ENCODE measurements around the gene TSHB. TPM values are rescaled to one million over a fixed set of nuclear protein-coding genes. Genes with fewer than 3 reads are reported as not detected.
A peak's percentile ranks its signal among the peaks of the same experiment; 100 is the strongest.

Gene TSHB
- total and polyA plus RNA-seq, 4 donors: not detected

DNA sequence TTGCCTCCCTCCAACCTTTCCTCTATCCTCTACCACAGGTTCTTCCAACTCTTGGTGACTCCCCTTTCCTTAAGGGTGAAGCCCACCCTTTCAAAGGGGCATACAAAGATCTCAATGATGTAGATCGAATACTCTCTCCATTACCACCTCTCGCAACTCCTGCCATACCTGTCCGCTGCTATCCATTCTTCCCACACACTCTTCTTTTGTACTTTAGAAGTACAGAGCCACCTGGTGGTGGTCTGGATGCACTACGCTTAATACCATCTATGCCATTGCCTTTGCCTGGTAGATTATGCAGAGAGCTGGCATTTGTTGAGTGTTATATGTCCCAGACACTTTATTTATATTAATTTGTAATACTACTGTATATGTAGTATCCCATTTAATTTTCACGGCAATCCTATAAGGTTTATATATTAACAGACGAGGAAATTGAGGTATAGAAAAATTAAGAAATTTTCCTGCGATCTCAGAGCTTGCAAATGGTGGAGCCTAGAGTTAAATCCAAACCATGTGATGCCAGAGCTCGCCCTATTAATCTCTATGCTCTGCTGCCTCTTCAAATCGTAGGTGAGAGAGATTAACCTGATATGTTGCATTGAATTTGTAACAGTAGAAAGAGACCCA lies 22.9 kb downstream of the TSHB start:
- peaks cover 0 to 5% (median 3%) of the 10 kb centered on the region in 5 donors for H3K4me1 ChIP-seq (ENCODE audit: control insufficient read depth in 5 of 5, insufficient read depth in 5 of 5, low read length in 5 of 5)
- no peak overlapping the region for H3K9ac ChIP-seq (ENCODE audit: insufficient read depth in 1 of 2, low read length in 2 of 2)
- H3K27me3 ChIP-seq (ENCODE audit: control insufficient read depth in 3 of 3, insufficient read depth in 3 of 3, low read length in 2 of 3): no peaks in the 10 kb centered on the region
- no peaks in the 10 kb centered on the region for H3K36me3 ChIP-seq (ENCODE audit: control insufficient read depth in 4 of 4, insufficient read depth in 4 of 4, low read length in 4 of 4)
- WGBS, 2 donors: 53 to 62% methylated on average over 9 of the region's 9 CpGs
- DNase-seq: peak; percentile 34 to 50 (median 48)
- peak; percentile 83 for ATAC-seq (ENCODE audit: insufficient read depth, low FRiP score)
- H3K9me3 ChIP-seq (ENCODE audit: control insufficient read depth in 4 of 4, insufficient read depth in 3 of 4, low read length in 3 of 4): no peaks in the 10 kb centered on the region
- no peak overlapping the region for H3K4me3 ChIP-seq
- H3K27ac ChIP-seq (ENCODE audit: low read depth in 1 of 2, low read length in 1 of 2): no peak overlapping the region
- TF ChIP-seq, protein P1, sequence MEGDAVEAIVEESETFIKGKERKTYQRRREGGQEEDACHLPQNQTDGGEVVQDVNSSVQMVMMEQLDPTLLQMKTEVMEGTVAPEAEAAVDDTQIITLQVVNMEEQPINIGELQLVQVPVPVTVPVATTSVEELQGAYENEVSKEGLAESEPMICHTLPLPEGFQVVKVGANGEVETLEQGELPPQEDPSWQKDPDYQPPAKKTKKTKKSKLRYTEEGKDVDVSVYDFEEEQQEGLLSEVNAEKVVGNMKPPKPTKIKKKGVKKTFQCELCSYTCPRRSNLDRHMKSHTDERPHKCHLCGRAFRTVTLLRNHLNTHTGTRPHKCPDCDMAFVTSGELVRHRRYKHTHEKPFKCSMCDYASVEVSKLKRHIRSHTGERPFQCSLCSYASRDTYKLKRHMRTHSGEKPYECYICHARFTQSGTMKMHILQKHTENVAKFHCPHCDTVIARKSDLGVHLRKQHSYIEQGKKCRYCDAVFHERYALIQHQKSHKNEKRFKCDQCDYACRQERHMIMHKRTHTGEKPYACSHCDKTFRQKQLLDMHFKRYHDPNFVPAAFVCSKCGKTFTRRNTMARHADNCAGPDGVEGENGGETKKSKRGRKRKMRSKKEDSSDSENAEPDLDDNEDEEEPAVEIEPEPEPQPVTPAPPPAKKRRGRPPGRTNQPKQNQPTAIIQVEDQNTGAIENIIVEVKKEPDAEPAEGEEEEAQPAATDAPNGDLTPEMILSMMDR (IDR thresholded peaks at IDR 0.05; ENCODE audit: control extremely low read depth, extremely low read depth): peak; percentile 55

- no peaks in the 10 kb centered on the region for H3K9me3 ChIP-seq (ENCODE audit: control insufficient read depth in 4 of 4, insufficient read depth in 3 of 4, low read length in 3 of 4)
- TF ChIP-seq, protein P1 (IDR thresholded peaks at IDR 0.05; ENCODE audit: control extremely low read depth, extremely low read depth): no peak
- ATAC-seq (ENCODE audit: insufficient read depth, low FRiP score) (no peak), DNase-seq (peak; percentile 60 to 76 (median 76))
- H3K4me3 ChIP-seq: no peak overlapping the region
- no peaks in the 10 kb centered on the region for H3K36me3 ChIP-seq (ENCODE audit: control insufficient read depth in 4 of 4, insufficient read depth in 4 of 4, low read length in 4 of 4)
- peaks cover 0 to 5% (median 3%) of the 10 kb centered on the region in 5 donors for H3K4me1 ChIP-seq (ENCODE audit: control insufficient read depth in 5 of 5, insufficient read depth in 5 of 5, low read length in 5 of 5)
- peak overlapping the region in 1 of 2 donors; percentile 73 for H3K9ac ChIP-seq (ENCODE audit: insufficient read depth in 1 of 2, low read length in 2 of 2)
- H3K27ac ChIP-seq (ENCODE audit: low read depth in 1 of 2, low read length in 1 of 2): no peak overlapping the region
- H3K27me3 ChIP-seq (ENCODE audit: control insufficient read depth in 3 of 3, insufficient read depth in 3 of 3, low read length in 2 of 3): no peaks in the 10 kb centered on the region
- WGBS, 2 donors: 49 to 63% methylated on average over 9 of the region's 9 CpGs
Measured at GRCh38 chr1:115056395-115056798, 26.8 kb downstream of the TSHB start.

DNA sequence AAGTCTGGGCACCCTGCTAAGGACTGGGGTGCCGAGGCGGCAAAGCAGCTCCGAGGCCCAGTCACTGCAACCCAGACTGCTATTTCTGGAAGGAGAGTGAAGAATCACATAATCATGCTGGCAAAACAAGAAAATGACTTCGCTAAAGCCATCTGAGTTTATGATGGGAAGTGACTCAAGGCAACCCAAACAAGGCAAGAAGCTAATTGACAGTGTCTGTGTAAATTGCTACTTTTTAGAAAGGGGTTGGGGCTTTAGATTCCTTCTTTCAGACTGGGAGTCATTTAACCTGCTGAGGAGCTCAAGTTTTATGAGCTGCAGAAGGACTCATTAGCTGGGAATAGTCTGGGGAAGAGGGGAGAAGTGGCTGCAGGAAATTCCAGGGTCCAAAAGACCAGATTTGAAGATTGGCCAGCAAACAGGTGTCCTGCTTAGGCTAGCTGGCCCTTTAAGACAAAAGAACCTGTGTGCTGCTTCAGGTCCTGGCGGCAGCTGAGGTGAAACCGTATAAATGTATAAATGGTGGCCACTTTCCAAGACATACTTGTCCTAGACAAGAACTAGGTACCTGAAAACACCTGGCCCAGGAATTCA lies 28.1 kb downstream of the TSHB start:
- no peak overlapping the region for H3K4me3 ChIP-seq
- H3K27me3 ChIP-seq (ENCODE audit: control insufficient read depth in 3 of 3, insufficient read depth in 3 of 3, low read length in 2 of 3): no peaks in the 10 kb centered on the region
- DNase-seq: no peak
- TF ChIP-seq, protein P1 (IDR thresholded peaks at IDR 0.05; ENCODE audit: control extremely low read depth, extremely low read depth): no peak
- no peaks in the 10 kb centered on the region for H3K36me3 ChIP-seq (ENCODE audit: control insufficient read depth in 4 of 4, insufficient read depth in 4 of 4, low read length in 4 of 4)
- H3K4me1 ChIP-seq (ENCODE audit: control insufficient read depth in 5 of 5, insufficient read depth in 5 of 5, low read length in 5 of 5): peaks cover 0 to 5% (median 3%) of the 10 kb centered on the region in 5 donors
- H3K27ac ChIP-seq (ENCODE audit: low read depth in 1 of 2, low read length in 1 of 2): no peak overlapping the region
- no peak overlapping the region for H3K9ac ChIP-seq (ENCODE audit: insufficient read depth in 1 of 2, low read length in 2 of 2)
- H3K9me3 ChIP-seq (ENCODE audit: control insufficient read depth in 4 of 4, insufficient read depth in 3 of 4, low read length in 3 of 4): no peaks in the 10 kb centered on the region
- 88 to 96% methylated on average over 6 of the region's 6 CpGs for WGBS, 2 donors
- ATAC-seq (ENCODE audit: insufficient read depth, low FRiP score): no peak

Data from lung (tissue), 12 donors.